PC-3 (cell line): Measurements from ENCODE around the gene ASCL5. TPM values are rescaled to one million over a fixed set of nuclear protein-coding genes. Genes with fewer than 3 reads are reported as not detected.

Experiments used
- ATAC-seq: fragments of 200-7000 bp; cut with Tn5 transposase; 2 replicates; pipeline ENCODE4 v1.9.1; 2020; ENCODE audit warnings: mild to moderate bottlenecking, moderate library complexity
- BruUV-seq: library from RNA; stranded (reverse); fragments of 400-500 nt; replicated peaks from 2 replicates; lab custom pipeline; 2021; lab: Mats Ljungman, UMichigan
- CTCF ChIA-PET: fragments of 300-600 bp; sonication (Branson Sonifier 250); formaldehyde crosslinking; loops from one replicate; lab custom pipeline; 2022; ENCODE audit warnings: antibody characterized with exemption; lab: Charles Lee
- POLR2A ChIA-PET: fragments of 300-600 bp; sonication (Branson Sonifier 250); formaldehyde crosslinking; loops from one replicate; lab custom pipeline; 2022; ENCODE audit warnings: antibody characterized with exemption; ENCODE audit not compliant: unreplicated experiment; lab: Charles Lee
- DNase-seq: peaks from one replicate; pipeline ENCODE4 v3.0.0-alpha.2; 2015
- H2AFZ ChIP-seq: fragments of 300-600 bp; sonication (generic); 2 replicates; pipeline ENCODE4 v1.6.0; 2016; ENCODE audit warnings: antibody characterized with exemption, low read length
- H3F3A ChIP-seq: fragments of 300-600 bp; sonication (generic); one replicate; pipeline ENCODE4 v1.6.0; 2017; ENCODE audit warnings: antibody characterized with exemption, low read length, control low read depth, mild to moderate bottlenecking; ENCODE audit not compliant: unreplicated experiment
- H3K27ac ChIP-seq: fragments of 300-600 bp; sonication (generic); 2 replicates; pipeline ENCODE4 v1.5.1; 2016; ENCODE audit warnings: mild to moderate bottlenecking, low read length
- H3K27me3 ChIP-seq: fragments of 300-600 bp; sonication (generic); 2 replicates; pipeline ENCODE4 v1.6.1; 2016; ENCODE audit warnings: low read length, mixed read lengths
- H3K36me3 ChIP-seq: fragments of 300-600 bp; sonication (generic); 2 replicates; pipeline ENCODE4 v1.6.1; 2016; ENCODE audit warnings: low read depth, mixed run types, low read length, mixed read lengths
- H3K4me1 ChIP-seq: fragments of 300-600 bp; sonication (generic); 2 replicates; pipeline ENCODE4 v1.5.1; 2016; ENCODE audit warnings: low read length; ENCODE audit not compliant: insufficient read depth
- H3K4me2 ChIP-seq: fragments of 300-600 bp; sonication (generic); 2 replicates; pipeline ENCODE4 v1.6.0; 2016; ENCODE audit warnings: low read length
- H3K4me3 ChIP-seq: fragments of 300-600 bp; sonication (generic); 2 replicates; pipeline ENCODE4 v1.5.1; 2016; ENCODE audit warnings: mild to moderate bottlenecking, low read length, mixed read lengths
- H3K79me2 ChIP-seq: fragments of 300-600 bp; sonication (generic); 2 replicates; pipeline ENCODE4 v1.6.1; 2017; ENCODE audit warnings: low read length, mixed read lengths
- H3K9ac ChIP-seq: fragments of 300-600 bp; sonication (generic); 2 replicates; pipeline ENCODE4 v1.6.0; 2016; ENCODE audit warnings: mild to moderate bottlenecking, low read length
- H3K9me2 ChIP-seq: fragments of 300-600 bp; sonication (generic); replicated peaks from 2 replicates; pipeline ENCODE4 v1.6.1; 2016; ENCODE audit warnings: mixed run types, low read length, mixed read lengths
- H3K9me3 ChIP-seq: fragments of 300-600 bp; sonication (generic); 2 replicates; pipeline ENCODE4 v1.6.1; 2016; ENCODE audit warnings: low read length, mixed read lengths
- H4K20me1 ChIP-seq: fragments of 300-600 bp; sonication (generic); 2 replicates; pipeline ENCODE4 v1.6.1; 2016; ENCODE audit warnings: low read length, mixed read lengths
- EZH2 ChIP-seq: fragments of 300-600 bp; sonication (generic); IDR thresholded peaks from one replicate; pipeline ENCODE4 v1.6.1; 2017; ENCODE audit warnings: antibody characterized with exemption, mild to moderate bottlenecking, low read length; ENCODE audit not compliant: unreplicated experiment
- EZH2phosphoT487 ChIP-seq: fragments of 300-600 bp; sonication (generic); IDR thresholded peaks from 2 replicates; pipeline ENCODE4 v1.6.1; 2018; ENCODE audit warnings: mild to moderate bottlenecking, antibody characterized with exemption, low read length, borderline replicate concordance
- intact Hi-C: fragments of 100-400 bp; cut with micrococcal nuclease; formaldehyde crosslinking; loops from 2 replicates; pipeline ENCODE4 v1.9.0; 2023
- total RNA-seq: library from RNA; depleted of rRNA; stranded (reverse); fragments of >200 nt; gene quantifications from 2 replicates; pipeline ENCODE4 v1.2.3, GENCODE V29; 2014
- TF ChIP-seq, protein P1 (sequence below): fragments of 300-600 bp; sonication (generic); conservative IDR thresholded peaks from 2 replicates; pipeline ENCODE4 v1.5.1; 2017; ENCODE audit warnings: antibody characterized with exemption, low read depth, mild to moderate bottlenecking, low read length

Gene ASCL5
- total RNA-seq, 1 experiment from 2014 or later: 3.1 TPM

DNA sequence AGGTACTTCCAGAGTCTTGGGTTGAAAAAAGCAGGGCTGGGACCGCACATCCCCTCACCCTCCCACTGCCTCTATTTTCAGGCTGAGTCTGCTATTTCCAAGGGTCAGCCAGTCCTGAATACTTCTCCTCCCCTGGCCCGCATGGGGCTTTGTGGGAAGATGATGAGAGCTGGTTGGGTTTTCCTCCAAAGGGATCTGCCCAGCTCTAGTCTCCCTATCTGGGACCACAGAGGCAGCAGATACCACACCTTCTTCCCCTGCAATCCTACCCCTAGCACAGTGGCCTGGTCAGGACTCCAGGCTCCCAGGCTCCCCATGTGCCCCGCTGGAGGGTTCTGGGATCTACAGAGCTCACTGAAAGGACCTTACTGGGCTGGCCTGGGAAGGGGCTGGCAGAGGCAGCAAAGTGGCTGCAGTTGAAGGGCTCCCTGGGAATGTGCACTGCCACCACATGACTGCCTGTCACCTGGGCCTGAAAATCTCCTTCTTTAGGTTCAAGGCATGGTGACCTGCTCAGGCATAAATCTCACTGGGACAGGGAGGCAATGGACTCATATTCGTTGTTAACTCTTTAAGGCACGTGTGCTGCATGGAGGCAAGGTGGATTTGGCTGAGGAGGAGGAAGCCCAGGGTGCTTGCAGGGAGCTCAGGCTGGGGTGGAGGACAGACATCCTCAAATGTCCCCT, 27.8 kb downstream of the ASCL5 start:
- ATAC-seq: no peak; the same call in 1 of the 2 replicates
- no peak for TF ChIP-seq EZH2
- TF ChIP-seq EZH2phosphoT487: no peak
- TF ChIP-seq, protein P1, sequence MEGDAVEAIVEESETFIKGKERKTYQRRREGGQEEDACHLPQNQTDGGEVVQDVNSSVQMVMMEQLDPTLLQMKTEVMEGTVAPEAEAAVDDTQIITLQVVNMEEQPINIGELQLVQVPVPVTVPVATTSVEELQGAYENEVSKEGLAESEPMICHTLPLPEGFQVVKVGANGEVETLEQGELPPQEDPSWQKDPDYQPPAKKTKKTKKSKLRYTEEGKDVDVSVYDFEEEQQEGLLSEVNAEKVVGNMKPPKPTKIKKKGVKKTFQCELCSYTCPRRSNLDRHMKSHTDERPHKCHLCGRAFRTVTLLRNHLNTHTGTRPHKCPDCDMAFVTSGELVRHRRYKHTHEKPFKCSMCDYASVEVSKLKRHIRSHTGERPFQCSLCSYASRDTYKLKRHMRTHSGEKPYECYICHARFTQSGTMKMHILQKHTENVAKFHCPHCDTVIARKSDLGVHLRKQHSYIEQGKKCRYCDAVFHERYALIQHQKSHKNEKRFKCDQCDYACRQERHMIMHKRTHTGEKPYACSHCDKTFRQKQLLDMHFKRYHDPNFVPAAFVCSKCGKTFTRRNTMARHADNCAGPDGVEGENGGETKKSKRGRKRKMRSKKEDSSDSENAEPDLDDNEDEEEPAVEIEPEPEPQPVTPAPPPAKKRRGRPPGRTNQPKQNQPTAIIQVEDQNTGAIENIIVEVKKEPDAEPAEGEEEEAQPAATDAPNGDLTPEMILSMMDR: no peak
- CTCF ChIA-PET: interaction anchor here (0.6 to 0.7 kb wide), 2 partner anchors 22 to 119 kb away, joined by 3 to 4 read pairs; no protein-coding TSS in a partner anchor

DNA sequence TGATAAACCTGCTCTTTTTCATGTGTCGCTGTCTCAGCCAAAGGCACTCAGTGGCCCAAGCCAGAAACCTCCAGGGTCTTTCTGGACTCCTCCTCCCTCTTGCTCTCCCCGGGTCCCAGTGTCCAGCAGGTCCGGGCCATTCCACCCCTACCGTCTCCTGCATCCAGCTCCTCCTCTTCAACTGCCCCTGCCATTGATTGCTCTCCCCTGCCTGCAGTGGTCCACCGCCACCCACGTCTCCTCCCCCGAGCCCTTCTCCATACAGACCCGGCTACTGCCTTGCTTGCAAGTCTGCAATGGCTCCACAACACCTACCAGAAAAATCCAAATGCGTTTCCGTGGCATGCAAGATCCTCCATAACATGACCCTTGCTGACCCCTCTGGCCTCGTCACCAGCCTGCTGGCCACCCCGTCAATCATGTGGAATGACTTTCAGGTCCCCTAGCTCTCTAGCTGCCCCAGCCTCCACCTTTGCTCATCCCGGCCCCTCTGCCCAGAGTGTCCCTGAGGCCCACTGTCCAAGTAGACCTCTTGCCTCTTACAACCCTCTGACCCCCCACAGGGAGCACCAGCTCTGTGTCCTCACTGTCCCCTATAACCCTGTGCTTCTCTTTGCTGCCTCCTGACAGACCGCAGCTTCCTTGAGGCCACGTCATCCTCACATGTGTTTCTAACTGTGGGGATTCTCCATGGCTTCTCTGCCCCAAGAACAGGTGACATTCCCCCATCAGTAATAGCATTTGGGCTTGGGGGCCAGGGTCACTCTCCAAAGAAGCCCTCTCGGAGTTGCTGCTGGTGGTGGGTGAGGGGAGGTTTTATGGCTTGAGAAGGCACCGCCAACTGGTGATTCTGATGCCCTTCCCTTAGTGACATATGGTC, 29.8 kb downstream of the ASCL5 start:
- Histone ChIP-seq H3K4me1 (no peaks in the 10 kb centered on the region), H3K79me2 (no peaks in the 10 kb centered on the region), H3K4me3 (no peak overlapping the region), H4K20me1 (no peaks in the 10 kb centered on the region), H2AFZ (no peak overlapping the region), H3F3A (no peaks in the 10 kb centered on the region), H3K9ac (no peak overlapping the region), H3K27ac (no peak overlapping the region), H3K9me2 (no peaks in the 10 kb centered on the region), H3K4me2 (no peak overlapping the region), H3K27me3 (peaks cover 91% of the 10 kb centered on the region), H3K9me3 (no peaks in the 10 kb centered on the region), H3K36me3 (no peaks in the 10 kb centered on the region)
- ATAC-seq: no peak
- ChIA-PET CTCF (interaction anchor here (0.6 kb wide), 1 partner anchor 133 kb away, joined by 3 read pairs; no protein-coding TSS in a partner anchor), POLR2A (no interaction called here)
- no peak for DNase-seq
- TF ChIP-seq EZH2 (no peak), EZH2phosphoT487 (no peak)
- TF ChIP-seq, protein P1: no peak
- no TSS peak for BruUV-seq
- intact Hi-C loops: no loop called here

More for the DNA sequence above, 27.8 kb downstream of the ASCL5 start:
- Histone ChIP-seq H2AFZ (no peak overlapping the region), H3K4me1 (no peaks in the 10 kb centered on the region), H4K20me1 (no peaks in the 10 kb centered on the region), H3K9me2 (no peaks in the 10 kb centered on the region), H3K4me2 (no peak overlapping the region), H3K4me3 (no peak overlapping the region), H3K27me3 (peaks cover 84% of the 10 kb centered on the region), H3K9me3 (no peaks in the 10 kb centered on the region), H3F3A (no peaks in the 10 kb centered on the region), H3K9ac (no peak overlapping the region), H3K79me2 (no peaks in the 10 kb centered on the region), H3K36me3 (no peaks in the 10 kb centered on the region), H3K27ac (no peak overlapping the region)
- POLR2A ChIA-PET: no interaction called here
- DNase-seq: no peak
- no TSS peak for BruUV-seq
- intact Hi-C loops: no loop called here
